ENCODE results near the gene RMDN2. TPM values are rescaled to one million over a fixed set of nuclear protein-coding genes. Genes with fewer than 3 reads are reported as not detected.

The RMDN2 gene
- total and polyA plus RNA-seq, 10 of the 15 experiments (the other 5 are each of a cell fraction or from before 2014, with no cell fraction given): 2.6 to 12.4 (median 9.2) TPM

DNA sequence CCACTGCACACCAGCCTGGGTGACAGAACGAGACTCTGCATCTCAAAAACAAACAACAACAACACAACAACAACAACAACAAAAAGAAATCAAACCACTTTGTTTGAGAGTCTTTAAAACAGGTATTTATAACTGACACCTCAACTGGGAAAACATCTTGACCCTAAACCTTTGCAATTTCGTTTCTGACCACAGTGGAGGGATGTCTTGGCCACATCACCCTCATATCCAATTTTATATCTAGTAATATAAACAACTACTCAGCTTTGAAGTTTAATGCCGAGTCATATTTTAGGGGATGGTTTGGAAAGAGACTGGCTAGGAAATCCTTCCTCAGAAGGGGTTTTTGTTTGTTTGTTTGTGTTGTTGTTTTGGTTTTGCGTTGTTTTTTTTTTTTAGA lies 37.8 kb upstream of the RMDN2 start:
- Histone ChIP-seq H3K27me3 (replicated peaks in 1 of 2; ENCODE audit: control insufficient read depth in 2 of 2, insufficient read depth in 2 of 2, low read length in 1 of 2) (no peaks in the 10 kb centered on the region), H3K4me1 (ENCODE audit: control insufficient read depth, insufficient read depth, low read length) (peaks cover 13% of the 10 kb centered on the region), H3K9ac (ENCODE audit: control insufficient read depth, insufficient read depth, low read length) (no peak overlapping the region), H4K20me1 (ENCODE audit: control insufficient read depth, insufficient read depth) (no peaks in the 10 kb centered on the region), H3K36me3 (ENCODE audit: control insufficient read depth in 2 of 2, insufficient read depth in 2 of 2, low read length in 1 of 2) (no peaks in the 10 kb centered on the region), H3K27ac (ENCODE audit: control insufficient read depth, insufficient read depth) (no peak overlapping the region), H3K4me3 (no peak overlapping the region), H3K9me3 (replicated peaks; ENCODE audit: control insufficient read depth, insufficient read depth, low read length) (no peaks in the 10 kb centered on the region), H2AFZ (ENCODE audit: control insufficient read depth, low read depth, low read length) (no peak overlapping the region), H3K79me2 (ENCODE audit: control insufficient read depth, insufficient read depth, low read length) (no peaks in the 10 kb centered on the region), H3K4me2 (ENCODE audit: control insufficient read depth, insufficient read depth) (no peak overlapping the region)
- ChIA-PET SMC1A (ENCODE audit: uncharacterized antibody, unreplicated experiment) (interaction anchor here (1.0 to 3.5 kb wide), 2 partner anchors 11 to 477 kb away, joined by 3 to 21 read pairs; no protein-coding TSS in a partner anchor), RAD21 (ENCODE audit: unreplicated experiment) (no interaction called here), POLR2A (no interaction called here), CTCF (interaction anchor here (0.7 to 5.4 kb wide), 2 partner anchors 11 to 71 kb away, joined by 3 to 55 read pairs; no protein-coding TSS in a partner anchor)
- DNase-seq (ENCODE audit: low read depth, low spot score) (no peak), ATAC-seq (no peak), FAIRE-seq (no peak)
- 37% methylated on average over 4 of the region's 4 CpGs for WGBS (ENCODE audit: insufficient coverage, insufficient replicate concordance, low lambda C conversion rate, missing lambda C conversion rate)
- TF ChIP-seq, protein P1, sequence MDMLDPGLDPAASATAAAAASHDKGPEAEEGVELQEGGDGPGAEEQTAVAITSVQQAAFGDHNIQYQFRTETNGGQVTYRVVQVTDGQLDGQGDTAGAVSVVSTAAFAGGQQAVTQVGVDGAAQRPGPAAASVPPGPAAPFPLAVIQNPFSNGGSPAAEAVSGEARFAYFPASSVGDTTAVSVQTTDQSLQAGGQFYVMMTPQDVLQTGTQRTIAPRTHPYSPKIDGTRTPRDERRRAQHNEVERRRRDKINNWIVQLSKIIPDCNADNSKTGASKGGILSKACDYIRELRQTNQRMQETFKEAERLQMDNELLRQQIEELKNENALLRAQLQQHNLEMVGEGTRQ (IDR thresholded peaks at IDR 0.05; ENCODE audit: borderline replicate concordance, low read depth, low read length): no peak
- TF ChIP-seq NR2C2 (IDR thresholded peaks at IDR 0.05; ENCODE audit: borderline replicate concordance, control insufficient read depth, insufficient read length, low read depth): no peak
- TF ChIP-seq, protein P2, sequence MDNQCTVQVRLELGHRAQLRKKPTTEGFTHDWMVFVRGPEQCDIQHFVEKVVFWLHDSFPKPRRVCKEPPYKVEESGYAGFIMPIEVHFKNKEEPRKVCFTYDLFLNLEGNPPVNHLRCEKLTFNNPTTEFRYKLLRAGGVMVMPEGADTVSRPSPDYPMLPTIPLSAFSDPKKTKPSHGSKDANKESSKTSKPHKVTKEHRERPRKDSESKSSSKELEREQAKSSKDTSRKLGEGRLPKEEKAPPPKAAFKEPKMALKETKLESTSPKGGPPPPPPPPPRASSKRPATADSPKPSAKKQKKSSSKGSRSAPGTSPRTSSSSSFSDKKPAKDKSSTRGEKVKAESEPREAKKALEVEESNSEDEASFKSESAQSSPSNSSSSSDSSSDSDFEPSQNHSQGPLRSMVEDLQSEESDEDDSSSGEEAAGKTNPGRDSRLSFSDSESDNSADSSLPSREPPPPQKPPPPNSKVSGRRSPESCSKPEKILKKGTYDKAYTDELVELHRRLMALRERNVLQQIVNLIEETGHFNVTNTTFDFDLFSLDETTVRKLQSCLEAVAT (IDR thresholded peaks at IDR 0.05): no peak
- TF ChIP-seq TCF7 (IDR thresholded peaks at IDR 0.05; ENCODE audit: borderline replicate concordance): no peak
- TF ChIP-seq BACH1 (IDR thresholded peaks at IDR 0.05; ENCODE audit: borderline replicate concordance): no peak
- TF ChIP-seq POLR2AphosphoS2 (IDR thresholded peaks at IDR 0.05; ENCODE audit: low read depth, low read length): no peak
- no peak for TF ChIP-seq POU2F2 (IDR thresholded peaks at IDR 0.05; ENCODE audit: borderline replicate concordance, low read depth, low read length)
- TF ChIP-seq LARP7 (IDR thresholded peaks at IDR 0.05): no peak
- TF ChIP-seq SIN3A (IDR thresholded peaks at IDR 0.05; ENCODE audit: low read depth, low read length): no peak
- TF ChIP-seq TAF1 (IDR thresholded peaks at IDR 0.05; ENCODE audit: borderline replicate concordance, low read depth, low read length): no peak
- TF ChIP-seq MYC (IDR thresholded peaks at IDR 0.05; ENCODE audit: insufficient read depth, insufficient read length, insufficient replicate concordance, low read length, severe bottlenecking): no peak
- no peak for TF ChIP-seq HDGF (IDR thresholded peaks at IDR 0.05)
- no peak for TF ChIP-seq ZNF217 (IDR thresholded peaks at IDR 0.05)
- no peak for TF ChIP-seq MEF2A (IDR thresholded peaks at IDR 0.05; ENCODE audit: insufficient read depth, low read depth, low read length)
- TF ChIP-seq CBX5 (IDR thresholded peaks at IDR 0.05; ENCODE audit: low read depth): no peak
- TF ChIP-seq MEF2B (IDR thresholded peaks at IDR 0.05; ENCODE audit: partially characterized antibody, poor library complexity, severe bottlenecking): no peak
- TF ChIP-seq, protein P3, sequence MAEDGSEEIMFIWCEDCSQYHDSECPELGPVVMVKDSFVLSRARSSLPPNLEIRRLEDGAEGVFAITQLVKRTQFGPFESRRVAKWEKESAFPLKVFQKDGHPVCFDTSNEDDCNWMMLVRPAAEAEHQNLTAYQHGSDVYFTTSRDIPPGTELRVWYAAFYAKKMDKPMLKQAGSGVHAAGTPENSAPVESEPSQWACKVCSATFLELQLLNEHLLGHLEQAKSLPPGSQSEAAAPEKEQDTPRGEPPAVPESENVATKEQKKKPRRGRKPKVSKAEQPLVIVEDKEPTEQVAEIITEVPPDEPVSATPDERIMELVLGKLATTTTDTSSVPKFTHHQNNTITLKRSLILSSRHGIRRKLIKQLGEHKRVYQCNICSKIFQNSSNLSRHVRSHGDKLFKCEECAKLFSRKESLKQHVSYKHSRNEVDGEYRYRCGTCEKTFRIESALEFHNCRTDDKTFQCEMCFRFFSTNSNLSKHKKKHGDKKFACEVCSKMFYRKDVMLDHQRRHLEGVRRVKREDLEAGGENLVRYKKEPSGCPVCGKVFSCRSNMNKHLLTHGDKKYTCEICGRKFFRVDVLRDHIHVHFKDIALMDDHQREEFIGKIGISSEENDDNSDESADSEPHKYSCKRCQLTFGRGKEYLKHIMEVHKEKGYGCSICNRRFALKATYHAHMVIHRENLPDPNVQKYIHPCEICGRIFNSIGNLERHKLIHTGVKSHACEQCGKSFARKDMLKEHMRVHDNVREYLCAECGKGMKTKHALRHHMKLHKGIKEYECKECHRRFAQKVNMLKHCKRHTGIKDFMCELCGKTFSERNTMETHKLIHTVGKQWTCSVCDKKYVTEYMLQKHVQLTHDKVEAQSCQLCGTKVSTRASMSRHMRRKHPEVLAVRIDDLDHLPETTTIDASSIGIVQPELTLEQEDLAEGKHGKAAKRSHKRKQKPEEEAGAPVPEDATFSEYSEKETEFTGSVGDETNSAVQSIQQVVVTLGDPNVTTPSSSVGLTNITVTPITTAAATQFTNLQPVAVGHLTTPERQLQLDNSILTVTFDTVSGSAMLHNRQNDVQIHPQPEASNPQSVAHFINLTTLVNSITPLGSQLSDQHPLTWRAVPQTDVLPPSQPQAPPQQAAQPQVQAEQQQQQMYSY (CRISPR knock-in tag; IDR thresholded peaks at IDR 0.05): no peak
- TF ChIP-seq SIX5 (IDR thresholded peaks at IDR 0.05; ENCODE audit: low read depth, low read length, severe bottlenecking): no peak
- no peak for TF ChIP-seq NBN (IDR thresholded peaks at IDR 0.05)
- TF ChIP-seq GABPA (IDR thresholded peaks at IDR 0.05; ENCODE audit: low read depth): no peak
- no TSS peak for BruUV-seq (replicated peaks)
- intact Hi-C loops (cut with micrococcal nuclease; ENCODE audit: unreplicated experiment): no loop called here
- in situ Hi-C loops (cut with MboI): no loop called here
